Adrenal gland (tissue), 12 donors: ENCODE results near the gene HNRNPU. TPM values are rescaled to one million over a fixed set of nuclear protein-coding genes. Genes with fewer than 3 reads are reported as not detected.

ENCODE experiments used
- DNase-seq, 7 donors: peaks; one replicate each; pipeline ENCODE4 v3.0.0-alpha.2; 2019 to 2020
- H3K27ac ChIP-seq, 5 donors: fragments of 200-600 bp; sonication (generic) in 4 of 5; 1 replicate in 3 of 5; 2 replicates in 2 of 5; pipeline versions ENCODE4 v1.5.1 to v1.8.0; 2016 to 2020; ENCODE audit warnings: mild to moderate bottlenecking in 1 of 5
- H3K27me3 ChIP-seq: fragments of 200-600 bp; 2 replicates; pipeline ENCODE4 v1.8.0; 2021
- H3K36me3 ChIP-seq, 2 donors: fragments of 200-600 bp; replicated peaks in 1 of 2; 1 replicate in 1 of 2; 2 replicates in 1 of 2; pipeline versions ENCODE4 v1.5.1 to v1.8.0; 2018 to 2022
- H3K4me1 ChIP-seq, 2 donors: fragments of 200-600 bp; replicated peaks in 1 of 2; 1 replicate in 1 of 2; 2 replicates in 1 of 2; pipeline versions ENCODE4 v1.5.1 to v1.8.0; 2018 to 2021
- H3K4me3 ChIP-seq, 4 donors: fragments of 200-600 bp; sonication (generic) in 3 of 4; one replicate each; pipeline ENCODE4 v1.5.1; 2016 to 2018
- H3K9me3 ChIP-seq, 3 donors: fragments of 200-600 bp; sonication (generic) in 1 of 3; replicated peaks in 1 of 3; 1 replicate in 2 of 3; 2 replicates in 1 of 3; pipeline versions ENCODE4 v1.5.1 to v1.8.0; 2016 to 2021
- POLR2A ChIP-seq, 2 donors: fragments of 450-650 bp; IDR thresholded peaks; one replicate each; pipeline ENCODE4 v1.6.1; 2017; ENCODE audit warnings: antibody characterized with exemption in 2 of 2, mild to moderate bottlenecking in 2 of 2, moderate library complexity in 1 of 2
- WGBS, 4 donors: extraction: QIAGEN DNeasy Blood & Tissue Kit in 2 of 4; methylation state at CpG; one replicate each; pipeline versions ENCODE4 v1.1.5 to v1.1.7; 2013 to 2017; 5-methylcytosine and 5-hydroxymethylcytosine counted together
- intact Hi-C, 2 donors: fragments of 100-400 bp; cut with DNase I; formaldehyde crosslinking; loops; one replicate each; pipeline versions ENCODE4 v1.14.1 to v1.15.0; 2022 to 2023
- polyA plus RNA-seq, 3 donors: library from polyadenylated mRNA; stranded (reverse); fragments of 200-250 nt in 2 of 3; fragments of 350-450 nt in 1 of 3; fragmentation: Illumina TruSeq in 1 of 3; extraction: RNeasy Lipid Tissue Mini Kit (QIAGEN cat#74804) in 1 of 3; gene quantifications; one replicate each; pipeline ENCODE4 v1.2.3, GENCODE V29; 2013 to 2014
- total RNA-seq, 9 donors: library from RNA; depleted of rRNA in 4 of 9; stranded (reverse); fragments of >200 nt in 4 of 9; fragments of 120-200 nt in 1 of 9; fragmentation: NEBNext Ultra II Directional in 1 of 9; extraction: Animal tissue kit (Norgen Biotek cat#: 25700) in 1 of 9; gene quantifications; one replicate each; pipeline versions ENCODE4 v1.1.0 to v1.2.4, GENCODE V29; 2013 to 2023
- TF ChIP-seq, protein P1 (sequence below), 6 experiments: fragments of 450-650 bp in 4 of 6; fragments of 200-600 bp in 2 of 6; sonication (generic) in 1 of 6; IDR thresholded peaks; 1 replicate in 5 of 6; 2 replicates in 1 of 6; pipeline versions ENCODE4 v1.5.1 to v1.8.0; 2016 to 2021; ENCODE audit warnings: antibody characterized with exemption in 6 of 6, mild to moderate bottlenecking in 2 of 6, moderate library complexity in 1 of 6
- donor health status: healthy with polysubstance abuse.
- donor health status: Bipolar disorder and iron deficiency.
- donor health status: DM: yes; HTN: yes; CAD: no.
- donor health status: DM: no; HTN: no; CAD: no.
- donor health status: DM: no; HTN: no; CAD: no.
- donor health status: DM: yes; HTN: yes; CAD: no.

Gene HNRNPU
- total and polyA plus RNA-seq, 12 donors, result 141 to 397 (median 253) TPM

DNA sequence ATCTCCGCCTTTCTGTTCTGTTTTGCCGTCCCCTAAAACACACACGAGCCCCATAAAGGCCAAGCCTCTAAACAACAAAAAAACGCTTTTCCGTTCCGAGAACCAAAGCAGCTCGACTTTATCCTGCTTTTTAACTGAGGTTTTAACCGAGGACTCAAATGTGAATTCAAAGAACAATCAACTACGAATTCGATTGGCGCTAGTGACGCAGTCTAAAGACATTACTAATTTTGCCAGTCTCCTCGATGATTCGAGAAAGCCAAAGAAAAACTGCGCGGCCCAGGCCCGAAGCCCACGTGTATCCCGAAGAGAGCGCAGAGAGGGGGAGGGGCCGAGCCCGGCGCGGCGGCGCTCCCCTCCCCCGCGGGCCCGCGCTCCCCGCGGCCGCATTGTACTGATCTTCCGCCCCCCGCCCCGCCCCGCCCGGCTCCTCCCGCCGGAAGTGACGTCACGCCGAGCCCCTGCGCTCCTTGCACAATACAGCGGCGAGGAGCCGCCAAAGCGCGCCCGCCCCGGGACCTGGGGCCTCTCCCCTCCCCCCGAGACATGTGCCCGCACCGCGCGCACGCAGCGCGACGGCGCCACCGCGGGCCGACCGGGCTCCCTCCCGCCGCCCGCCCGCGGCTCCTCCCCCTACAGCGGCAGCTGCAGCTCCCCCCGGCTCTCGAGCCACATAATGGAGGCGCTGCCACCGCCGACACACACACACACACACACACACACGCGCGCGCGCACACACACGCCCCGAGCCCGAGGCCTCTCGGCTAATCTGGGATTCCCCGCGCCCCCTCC, 1.4 kb downstream of the HNRNPU start:
- intact Hi-C loops, result loop anchor here (10.0 kb wide), 2 partner anchors 112 to 182 kb away; no protein-coding TSS in a partner anchor
- Histone ChIP-seq H3K36me3 (peaks cover 0 to 34% of the 10 kb centered on the region in 2 donors), H3K4me3 (peak overlapping the region; percentile 72 to 99 (median 90)), H3K9me3 (no peaks in the 10 kb centered on the region), H3K27ac (peak overlapping the region; percentile 98 to 100 (median 100)), H3K27me3 (no peaks in the 10 kb centered on the region), H3K4me1 (peaks cover 22 to 47% of the 10 kb centered on the region in 2 donors)
- DNase-seq, result peak; percentile 97 to 99 (median 98)
- WGBS, 4 donors, result 0 to 1% (median 1%) methylated on average over 15 to 87 of the region's 87 CpGs
- TF ChIP-seq, protein P1, sequence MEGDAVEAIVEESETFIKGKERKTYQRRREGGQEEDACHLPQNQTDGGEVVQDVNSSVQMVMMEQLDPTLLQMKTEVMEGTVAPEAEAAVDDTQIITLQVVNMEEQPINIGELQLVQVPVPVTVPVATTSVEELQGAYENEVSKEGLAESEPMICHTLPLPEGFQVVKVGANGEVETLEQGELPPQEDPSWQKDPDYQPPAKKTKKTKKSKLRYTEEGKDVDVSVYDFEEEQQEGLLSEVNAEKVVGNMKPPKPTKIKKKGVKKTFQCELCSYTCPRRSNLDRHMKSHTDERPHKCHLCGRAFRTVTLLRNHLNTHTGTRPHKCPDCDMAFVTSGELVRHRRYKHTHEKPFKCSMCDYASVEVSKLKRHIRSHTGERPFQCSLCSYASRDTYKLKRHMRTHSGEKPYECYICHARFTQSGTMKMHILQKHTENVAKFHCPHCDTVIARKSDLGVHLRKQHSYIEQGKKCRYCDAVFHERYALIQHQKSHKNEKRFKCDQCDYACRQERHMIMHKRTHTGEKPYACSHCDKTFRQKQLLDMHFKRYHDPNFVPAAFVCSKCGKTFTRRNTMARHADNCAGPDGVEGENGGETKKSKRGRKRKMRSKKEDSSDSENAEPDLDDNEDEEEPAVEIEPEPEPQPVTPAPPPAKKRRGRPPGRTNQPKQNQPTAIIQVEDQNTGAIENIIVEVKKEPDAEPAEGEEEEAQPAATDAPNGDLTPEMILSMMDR (IDR thresholded peaks at IDR 0.05), result no peak
- peak; percentile 77 to 79 for TF ChIP-seq POLR2A (IDR thresholded peaks at IDR 0.05)

GRCh38 chr1:244862354-244862698, 2.0 kb downstream of the HNRNPU start:
- Histone ChIP-seq H3K4me1 (peaks cover 22 to 53% of the 10 kb centered on the region in 2 donors), H3K4me3 (peak overlapping the region; percentile 33 to 94 (median 70)), H3K36me3 (peaks cover 0 to 40% of the 10 kb centered on the region in 2 donors), H3K27ac (peak overlapping the region; percentile 75 to 100 (median 100)), H3K27me3 (no peaks in the 10 kb centered on the region), H3K9me3 (no peaks in the 10 kb centered on the region)
- no peak for DNase-seq
- TF ChIP-seq POLR2A (IDR thresholded peaks at IDR 0.05), result no peak
- WGBS, 4 donors, result 0 to 1% (median 0%) methylated on average over 7 of the region's 7 CpGs
- intact Hi-C loops, result loop anchor here (10.0 kb wide), 2 partner anchors 112 to 182 kb away; no protein-coding TSS in a partner anchor

DNA sequence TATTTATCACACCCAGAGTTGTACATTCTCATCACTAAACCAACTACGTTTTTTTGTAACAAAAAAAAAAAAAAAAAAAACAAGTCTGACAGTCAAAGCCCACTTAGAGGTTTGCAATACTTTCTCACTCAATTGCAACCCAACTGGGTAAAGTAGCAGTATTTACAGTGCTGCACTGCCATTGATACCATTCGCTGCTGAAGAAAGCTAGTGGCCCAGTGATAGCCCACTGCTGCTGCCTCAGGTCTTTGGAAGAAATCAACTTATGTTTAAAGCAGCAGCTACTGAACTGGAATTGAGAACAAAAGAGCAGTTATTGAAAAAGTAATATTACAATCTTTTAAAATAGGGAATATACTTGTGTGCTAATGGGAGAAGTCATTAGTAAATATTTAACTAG, 2.7 kb downstream of the HNRNPU start:
- no peak for TF ChIP-seq POLR2A (IDR thresholded peaks at IDR 0.05)
- TF ChIP-seq, protein P1 (IDR thresholded peaks at IDR 0.05), result no peak
- peak in 1 of 7 donors; percentile 24 for DNase-seq
- intact Hi-C loops, result loop anchor here (10.0 kb wide), 2 partner anchors 113 to 183 kb away; no protein-coding TSS in a partner anchor
- Histone ChIP-seq H3K27ac (peak overlapping the region in 3 of 5 donors; percentile 13 to 100 (median 100)), H3K36me3 (peaks cover 0 to 47% of the 10 kb centered on the region in 2 donors), H3K4me1 (peaks cover 22 to 53% of the 10 kb centered on the region in 2 donors), H3K27me3 (no peaks in the 10 kb centered on the region), H3K4me3 (peak overlapping the region in 2 of 4 donors; percentile 72 to 94), H3K9me3 (no peaks in the 10 kb centered on the region)
- 0 to 4% (median 1%) methylated on average over 2 of the region's 2 CpGs for WGBS, 4 donors

GRCh38 chr1:244860914-244861610, 3.3 kb downstream of the HNRNPU start:
- Histone ChIP-seq H3K4me3 (peak overlapping the region in 1 of 4 donors; percentile 72), H3K36me3 (peaks cover 0 to 53% of the 10 kb centered on the region in 2 donors), H3K27me3 (no peaks in the 10 kb centered on the region), H3K27ac (peak overlapping the region in 2 of 5 donors; percentile 100), H3K4me1 (peaks cover 22 to 59% of the 10 kb centered on the region in 2 donors), H3K9me3 (no peaks in the 10 kb centered on the region)
- WGBS, 4 donors, result 0 to 4% (median 3%) methylated on average over 2 of the region's 2 CpGs
- DNase-seq, result no peak
- TF ChIP-seq POLR2A (IDR thresholded peaks at IDR 0.05), result no peak
- TF ChIP-seq, protein P1 (IDR thresholded peaks at IDR 0.05), result no peak
- intact Hi-C loops, result loop anchor here (10.0 kb wide), 2 partner anchors 114 to 184 kb away; no protein-coding TSS in a partner anchor
